AG10803 (cell line): Measurements from ENCODE around the gene NUP188.
"Not testable (repeated sequence)": the region's sequence is repeated elsewhere in the genome, so short reads cannot be mapped to it uniquely, and the experiment has no call there.

Source experiments
- DNase-seq: peaks from one replicate; pipeline ENCODE4 v3.0.0; 2010; ENCODE audit warnings: low read depth
- H3K4me3 ChIP-seq: 2 replicates; pipeline ENCODE4 v1.5.1; 2011; ENCODE audit warnings: mild to moderate bottlenecking, low read length, control low read depth
- TF ChIP-seq, protein P1 (sequence below): conservative IDR thresholded peaks from 2 replicates; pipeline ENCODE4 v1.5.1; 2011; ENCODE audit warnings: mild to moderate bottlenecking, low read length, control low read depth, inconsistent platforms

Gene NUP188

DNA sequence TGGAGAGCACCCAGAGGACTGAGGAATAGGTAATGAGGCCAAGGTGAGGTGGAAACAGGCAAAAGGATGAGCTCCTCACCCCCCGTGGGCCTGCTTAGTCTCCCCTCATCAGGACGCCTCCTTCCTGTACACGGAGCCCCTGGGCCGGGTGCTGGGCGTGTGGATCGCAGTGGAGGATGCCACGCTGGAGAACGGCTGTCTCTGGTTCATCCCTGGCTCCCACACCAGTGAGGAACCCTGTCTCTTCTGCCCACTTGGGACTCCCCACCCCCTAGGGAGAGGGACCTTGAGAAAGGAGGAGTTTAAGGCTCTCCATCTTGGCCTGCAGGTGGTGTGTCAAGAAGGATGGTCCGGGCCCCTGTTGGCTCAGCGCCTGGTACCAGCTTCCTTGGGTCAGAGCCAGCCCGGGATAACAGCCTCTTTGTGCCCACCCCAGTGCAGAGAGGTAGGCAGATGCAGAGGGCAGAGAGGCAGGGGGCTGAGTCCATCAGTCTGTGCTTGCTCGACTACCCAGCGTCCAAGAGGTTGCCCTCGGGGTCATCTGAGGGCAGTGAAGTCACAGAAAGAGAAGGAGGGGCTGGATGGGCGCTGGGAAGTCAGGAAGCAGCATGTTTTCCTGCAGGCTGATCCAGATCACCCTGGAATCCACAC, 7.1 kb upstream of the NUP188 start:
- DNase-seq: no peak
- TF ChIP-seq, protein P1, sequence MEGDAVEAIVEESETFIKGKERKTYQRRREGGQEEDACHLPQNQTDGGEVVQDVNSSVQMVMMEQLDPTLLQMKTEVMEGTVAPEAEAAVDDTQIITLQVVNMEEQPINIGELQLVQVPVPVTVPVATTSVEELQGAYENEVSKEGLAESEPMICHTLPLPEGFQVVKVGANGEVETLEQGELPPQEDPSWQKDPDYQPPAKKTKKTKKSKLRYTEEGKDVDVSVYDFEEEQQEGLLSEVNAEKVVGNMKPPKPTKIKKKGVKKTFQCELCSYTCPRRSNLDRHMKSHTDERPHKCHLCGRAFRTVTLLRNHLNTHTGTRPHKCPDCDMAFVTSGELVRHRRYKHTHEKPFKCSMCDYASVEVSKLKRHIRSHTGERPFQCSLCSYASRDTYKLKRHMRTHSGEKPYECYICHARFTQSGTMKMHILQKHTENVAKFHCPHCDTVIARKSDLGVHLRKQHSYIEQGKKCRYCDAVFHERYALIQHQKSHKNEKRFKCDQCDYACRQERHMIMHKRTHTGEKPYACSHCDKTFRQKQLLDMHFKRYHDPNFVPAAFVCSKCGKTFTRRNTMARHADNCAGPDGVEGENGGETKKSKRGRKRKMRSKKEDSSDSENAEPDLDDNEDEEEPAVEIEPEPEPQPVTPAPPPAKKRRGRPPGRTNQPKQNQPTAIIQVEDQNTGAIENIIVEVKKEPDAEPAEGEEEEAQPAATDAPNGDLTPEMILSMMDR: no peak
- no peak overlapping the region for H3K4me3 ChIP-seq

DNA sequence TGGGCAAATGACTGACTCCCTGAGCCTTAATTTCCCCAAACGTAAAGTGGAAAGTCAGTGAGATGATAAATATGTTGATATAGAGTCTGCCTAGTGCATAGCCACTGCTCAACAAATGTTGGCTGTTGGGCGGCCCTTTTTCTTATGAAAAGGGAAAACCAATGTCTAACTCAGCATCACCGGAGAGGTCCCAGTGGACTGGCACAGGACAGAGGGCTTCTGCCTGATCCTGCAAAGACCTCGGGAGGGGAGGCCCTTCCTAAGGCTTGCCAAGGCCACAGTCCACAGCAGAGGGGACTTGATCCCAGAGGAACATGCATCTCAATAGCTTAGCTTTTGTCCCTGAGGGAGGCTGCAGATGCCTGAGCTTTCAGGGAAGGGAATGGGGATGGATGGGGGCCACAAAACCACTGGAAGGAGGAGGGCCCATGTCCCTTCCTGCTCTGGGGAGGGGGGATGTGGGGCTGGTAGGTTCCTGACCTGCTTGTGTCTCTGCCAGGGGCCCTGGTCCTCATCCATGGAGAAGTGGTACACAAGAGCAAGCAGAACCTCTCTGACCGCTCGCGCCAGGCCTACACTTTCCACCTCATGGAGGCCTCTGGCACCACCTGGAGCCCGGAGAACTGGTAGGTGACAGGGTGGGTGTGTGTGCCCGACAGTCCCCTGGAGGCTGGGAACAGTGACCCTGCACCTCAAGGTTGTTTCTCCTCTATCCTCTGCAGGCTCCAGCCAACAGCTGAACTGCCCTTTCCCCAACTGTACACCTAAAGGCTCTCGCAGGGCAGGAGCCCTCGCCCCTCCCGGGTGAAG, 6.3 kb upstream of the NUP188 start:
- TF ChIP-seq, protein P1: no peak
- DNase-seq: no peak
- no peak overlapping the region for H3K4me3 ChIP-seq

DNA sequence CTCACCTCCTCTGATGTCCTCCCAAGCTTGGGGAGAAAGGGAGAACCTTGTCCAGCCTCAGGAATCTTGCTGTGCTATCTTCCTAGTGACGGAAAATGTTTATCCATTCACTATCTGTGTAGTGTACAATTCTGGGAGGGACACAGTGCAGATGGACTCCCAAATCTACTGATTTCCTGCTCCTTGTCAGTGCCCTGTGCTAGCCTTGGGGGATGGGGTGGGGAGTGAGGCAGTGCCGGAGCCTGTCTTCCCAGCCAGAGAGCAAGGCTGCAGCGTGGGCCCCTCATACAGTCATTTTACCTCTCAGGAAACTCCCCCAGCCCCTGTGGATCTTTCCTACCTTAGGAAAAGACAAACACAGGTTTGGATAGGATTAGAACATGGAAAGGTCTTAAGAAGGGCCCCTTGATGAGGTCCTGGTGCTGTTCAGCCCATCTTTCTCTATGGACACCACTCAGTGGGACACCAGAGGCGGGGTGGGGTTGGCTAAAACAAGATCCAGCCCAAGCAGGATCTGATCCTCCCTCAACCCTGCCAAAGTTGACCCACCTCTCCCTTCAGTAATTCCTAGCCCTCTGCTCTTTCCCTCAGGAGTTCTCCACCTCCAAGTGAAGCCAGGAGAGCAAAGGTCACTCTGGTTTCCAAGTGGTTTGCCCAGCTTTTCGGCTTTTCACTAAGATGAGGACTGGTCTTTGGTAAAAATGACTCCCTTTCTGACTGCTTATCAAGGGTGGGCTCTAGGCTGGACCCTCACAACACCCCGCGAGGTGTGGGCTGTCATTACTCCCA, 3.5 kb upstream of the NUP188 start:
- TF ChIP-seq, protein P1: no peak
- DNase-seq: no peak
- no peak overlapping the region for H3K4me3 ChIP-seq

DNA sequence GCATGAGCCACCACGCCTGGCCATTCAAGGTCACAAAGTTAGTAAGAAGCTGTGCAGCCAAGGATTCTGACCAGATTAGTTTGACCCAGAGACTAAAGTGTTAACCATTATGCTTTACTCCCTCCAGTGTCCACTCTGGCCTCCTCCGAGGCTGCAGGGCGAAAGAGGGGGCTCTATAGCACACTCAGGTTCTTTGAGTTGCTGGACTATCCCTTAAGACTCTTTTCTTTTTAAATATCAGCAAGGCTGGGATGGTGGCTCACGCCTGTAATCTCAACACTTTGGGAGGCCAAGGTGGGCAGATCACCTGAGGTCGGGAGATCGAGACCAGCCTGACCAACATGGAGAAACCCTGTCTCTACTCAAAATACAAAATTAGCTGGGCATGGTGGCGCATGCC, 2.5 kb upstream of the NUP188 start:
- H3K4me3 ChIP-seq, DNase-seq: not testable (repeated sequence)

DNA sequence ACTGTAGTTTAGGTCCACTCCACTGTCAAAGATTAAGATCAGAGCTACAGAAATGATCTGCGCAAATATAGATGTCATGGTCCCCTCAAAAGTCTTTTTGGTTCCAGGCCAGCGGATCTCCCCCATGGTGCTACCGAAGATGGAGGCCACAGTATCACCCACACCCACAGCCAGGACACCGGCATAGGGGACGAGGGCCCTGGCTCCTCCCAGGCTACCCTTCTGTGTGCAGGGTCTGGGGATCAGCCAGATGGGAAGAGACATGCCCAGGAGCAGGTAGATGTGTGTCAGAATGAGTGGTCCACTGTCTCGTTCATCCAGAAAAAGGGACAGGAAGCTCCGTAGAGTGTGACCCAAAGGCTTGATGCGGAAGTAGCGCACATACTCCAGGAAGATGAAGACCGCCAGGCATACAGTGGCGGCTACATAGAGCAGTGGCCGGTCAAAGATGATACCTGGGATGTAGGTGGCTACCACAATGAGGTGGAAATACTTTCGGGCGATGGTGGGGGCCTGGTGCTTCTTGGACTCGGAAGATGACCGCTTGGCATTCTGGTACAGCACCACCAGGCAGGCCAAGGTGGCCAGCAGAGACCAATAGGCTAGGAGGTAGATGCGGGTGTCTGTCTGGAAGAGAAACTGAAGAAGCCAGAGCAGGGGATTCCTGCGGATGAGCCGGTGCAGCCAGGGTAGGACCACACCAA, 1.5 kb upstream of the NUP188 start:
- H3K4me3 ChIP-seq: no peak overlapping the region; the same call in 1 of the 2 replicates
- TF ChIP-seq, protein P1: no peak
- no peak for DNase-seq

DNA sequence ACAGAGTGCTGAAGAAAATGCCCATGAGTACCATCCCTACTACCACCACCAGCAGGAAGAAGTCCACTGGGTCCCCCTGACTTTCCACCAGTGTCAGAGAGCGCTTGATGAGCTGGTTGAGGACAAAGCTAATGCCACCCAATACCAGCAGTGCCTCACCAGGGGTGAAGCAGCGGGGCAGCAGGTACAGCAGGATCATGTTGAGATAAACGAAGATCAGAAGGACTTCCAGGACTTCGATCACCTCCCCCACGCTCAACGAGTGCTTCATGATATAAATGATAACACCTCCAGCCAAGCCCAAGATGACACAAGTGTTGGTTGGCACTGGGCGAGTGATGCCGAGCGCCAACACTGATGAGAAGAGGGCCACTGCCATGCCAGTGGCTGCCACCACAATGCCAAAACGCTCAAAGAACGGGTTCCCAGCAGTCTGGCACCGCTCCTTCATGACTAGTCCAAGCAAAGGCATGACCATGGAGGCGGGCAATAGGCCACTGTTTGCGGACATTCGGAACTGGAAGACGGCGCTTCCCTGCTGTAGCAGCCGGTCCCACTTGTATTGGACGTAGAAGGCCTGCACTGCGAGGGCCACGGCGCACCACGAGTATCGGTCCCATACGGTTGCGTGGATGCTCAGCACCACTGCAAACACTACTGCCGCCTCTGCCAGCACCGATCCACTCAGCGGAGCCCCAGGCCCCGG, 775 bp upstream of the NUP188 start:
- TF ChIP-seq, protein P1: no peak
- DNase-seq: peak; percentile 25
- H3K4me3 ChIP-seq: peak overlapping the region; percentile 93

DNA sequence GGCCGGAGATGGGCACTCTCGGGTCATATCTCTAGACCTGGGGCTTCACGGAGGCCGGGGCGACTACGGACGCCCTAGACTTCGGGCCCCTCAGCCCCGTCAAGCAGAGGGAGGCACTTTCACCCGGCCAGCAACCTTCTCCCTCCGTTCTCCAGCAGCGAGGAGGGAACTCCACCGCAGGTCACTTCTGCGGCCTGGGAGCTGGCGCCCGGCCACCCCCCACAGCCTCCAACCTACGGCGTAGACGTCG, 297 bp upstream of the NUP188 start:
- DNase-seq: no peak
- H3K4me3 ChIP-seq: peak overlapping the region; percentile 93

DNA sequence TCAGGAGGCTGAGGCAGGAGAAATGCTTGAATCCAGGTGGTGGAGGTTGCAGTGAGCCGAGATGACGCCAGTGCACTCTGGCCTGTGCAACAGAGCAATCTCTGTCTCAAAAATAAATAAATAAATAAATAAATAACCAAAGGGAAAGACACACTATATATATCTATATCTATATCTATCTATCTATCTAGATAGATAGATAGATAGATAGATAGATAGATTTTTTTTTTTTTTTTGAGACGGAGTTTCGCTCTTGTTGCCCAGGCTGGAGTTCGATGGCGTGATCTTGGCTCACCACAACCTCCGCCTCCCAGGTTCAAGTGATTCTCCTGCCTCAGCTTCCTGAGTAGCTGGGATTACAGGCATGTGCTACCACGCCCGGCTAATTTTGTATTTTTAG, 13.9 kb downstream of the NUP188 start:
- H3K4me3 ChIP-seq, DNase-seq: not testable (repeated sequence)

More for the DNA sequence above, 297 bp upstream of the NUP188 start:
- TF ChIP-seq, protein P1: no peak
